HG02938 (cell line): ENCODE measurements around the gene UGT2A2.
"Not testable (repeated sequence)": the region's sequence is repeated elsewhere in the genome, so short reads cannot be mapped to it uniquely, and the experiment has no call there.

Source experiments
- ATAC-seq: cut with Tn5 transposase; IDR thresholded peaks from one replicate; pipeline ENCODE4 v1.9.1; 2021; ENCODE audit warnings: mild to moderate bottlenecking, moderate library complexity; ENCODE audit not compliant: unreplicated experiment

The UGT2A2 gene

GRCh38 chr4:69639542-69639941, at the start of gene UGT2A2:
UGT2A2 (minus strand) TSS chr4:69639642; CDS start chr4:69639640, 2 bp downstream.
- ATAC-seq, result no peak

GRCh38 chr4:69684804-69685203, 45.4 kb upstream of the UGT2A2 start:
- ATAC-seq, result no peak

- ATAC-seq, result no peak
Measured at GRCh38 chr4:69668680-69669079, 29.2 kb upstream of the UGT2A2 start.

GRCh38 chr4:69664009-69664408, 24.6 kb upstream of the UGT2A2 start:
- not testable (repeated sequence) for ATAC-seq

GRCh38 chr4:69661130-69661803, 21.8 kb upstream of the UGT2A2 start:
- not testable (repeated sequence) for ATAC-seq

GRCh38 chr4:69658133-69658532, 18.7 kb upstream of the UGT2A2 start:
- ATAC-seq, result no peak

GRCh38 chr4:69656653-69657158, 17.3 kb upstream of the UGT2A2 start:
- ATAC-seq, result no peak

GRCh38 chr4:69653147-69653546, 13.7 kb upstream of the UGT2A2 start, which contains the start of gene UGT2A1:
UGT2A1 (minus strand) TSS chr4:69653247; CDS start chr4:69647644, 5,603 bp downstream.
- ATAC-seq, result no peak

- ATAC-seq, result no peak
Measured at GRCh38 chr4:69650872-69651271, 11.4 kb upstream of the UGT2A2 start.

- ATAC-seq, result no peak
Measured at GRCh38 chr4:69649629-69650028, 10.2 kb upstream of the UGT2A2 start.

- no peak for ATAC-seq
Measured at GRCh38 chr4:69649207-69649606, 9.8 kb upstream of the UGT2A2 start.

GRCh38 chr4:69642961-69643360, 3.5 kb upstream of the UGT2A2 start:
- ATAC-seq, result no peak

- ATAC-seq, result no peak
Measured at GRCh38 chr4:69640289-69640688, 847 bp upstream of the UGT2A2 start.

- no peak for ATAC-seq
Measured at GRCh38 chr4:69617083-69617694, 22.3 kb downstream of the UGT2A2 start.

GRCh38 chr4:69610484-69610883, 29.0 kb downstream of the UGT2A2 start:
- ATAC-seq, result no peak

GRCh38 chr4:69601065-69601464, 38.4 kb downstream of the UGT2A2 start:
- ATAC-seq, result no peak

GRCh38 chr4:69600013-69600412, 39.4 kb downstream of the UGT2A2 start:
- no peak for ATAC-seq

- ATAC-seq, result no peak
Measured at GRCh38 chr4:69594382-69594781, 45.1 kb downstream of the UGT2A2 start.

- ATAC-seq, result no peak
Measured at GRCh38 chr4:69591364-69591763, 48.1 kb downstream of the UGT2A2 start.

- ATAC-seq, result no peak
Measured at GRCh38 chr4:69589884-69590283, 49.6 kb downstream of the UGT2A2 start.

- no peak for ATAC-seq
Measured at GRCh38 chr4:69584135-69584534, 55.3 kb downstream of the UGT2A2 start.

GRCh38 chr4:69583543-69583942, 55.9 kb downstream of the UGT2A2 start:
- no peak for ATAC-seq
